Islet precursor cell (in vitro differentiated cells): ENCODE data around the gene ZNF208.

Source experiments
- DNase-seq: peaks from one replicate; pipeline ENCODE4 v3.0.0-alpha.2; 2018

Gene ZNF208

DNA sequence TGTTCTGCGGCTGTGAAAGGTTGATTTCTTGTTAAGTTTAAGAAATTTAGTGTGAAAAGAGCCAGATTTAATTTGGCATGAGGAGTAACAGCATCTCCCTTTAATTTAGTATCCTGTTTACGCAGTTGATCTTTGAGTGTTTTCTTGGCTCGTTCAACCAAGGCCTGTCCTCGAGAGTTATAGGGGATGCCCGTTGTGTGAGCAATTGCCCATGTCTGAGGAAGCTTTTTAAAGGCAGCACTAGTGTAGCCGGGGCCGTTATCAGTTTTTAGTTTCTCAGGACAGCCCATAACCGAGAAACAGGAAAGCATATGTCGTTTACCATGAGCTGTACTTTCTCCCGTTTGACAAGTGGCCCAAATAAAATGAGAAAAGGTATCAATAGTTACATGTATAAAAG is 127.2 kb downstream of the ZNF208 start:
- DNase-seq = no peak
